ENCODE results near the gene RAB40A. TPM values are rescaled to one million over a fixed set of nuclear protein-coding genes. Genes with fewer than 3 reads are reported as not detected.

The RAB40A gene
- total and polyA plus RNA-seq, 10 of the 15 experiments (the other 5 are each of a cell fraction or from before 2014, with no cell fraction given): 0.10 to 0.42 (median 0.26) TPM

DNA sequence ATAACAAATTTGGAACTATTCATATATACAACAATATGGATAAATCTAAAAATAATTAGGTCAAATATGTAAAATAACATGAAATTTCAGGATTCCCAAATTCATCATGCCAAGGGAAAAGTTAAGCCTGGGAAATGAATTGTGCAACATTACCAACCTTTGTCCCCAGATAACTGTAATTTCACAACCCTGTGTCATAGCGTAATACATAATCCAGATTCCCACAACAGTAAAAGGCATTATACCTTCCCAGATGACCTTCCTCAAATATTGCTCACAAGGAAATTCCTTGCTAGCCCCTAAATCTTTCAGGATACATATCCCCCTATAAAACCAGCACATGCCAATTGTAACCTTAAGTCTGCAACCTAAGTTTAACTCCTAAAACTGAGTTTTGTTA lies 32.9 kb upstream of the RAB40A start:
- H3K36me3 ChIP-seq (ENCODE audit: control insufficient read depth in 2 of 2, insufficient read depth in 2 of 2, low read length in 1 of 2): no peaks in the 10 kb centered on the region
- no peak for FAIRE-seq
- whole genome bisulfite sequencing (ENCODE audit: insufficient coverage, insufficient replicate concordance, low lambda C conversion rate, missing lambda C conversion rate): 100% methylated on average over 1 of the region's 1 CpG
- H3K27ac ChIP-seq (ENCODE audit: control insufficient read depth, insufficient read depth): no peak overlapping the region
- DNase-seq (ENCODE audit: low read depth, low spot score): no peak
- no peaks in the 10 kb centered on the region for H3K9me3 ChIP-seq (replicated peaks; ENCODE audit: control insufficient read depth, insufficient read depth, low read length)
- BruUV-seq (replicated peaks): TSS peak; percentile 43
- TF ChIP-seq CREM (IDR thresholded peaks at IDR 0.05; ENCODE audit: low read depth) (no peak), ETV6 (conservative IDR thresholded peaks at IDR 0.05 in 1 of 2, IDR thresholded peaks at IDR 0.05 in 1 of 2; ENCODE audit: borderline replicate concordance in 1 of 2, low read depth in 1 of 2) (no peak), MXI1 (IDR thresholded peaks at IDR 0.05; ENCODE audit: low read depth, low read length) (no peak), NBN (IDR thresholded peaks at IDR 0.05) (no peak), YY1 (IDR thresholded peaks at IDR 0.05; ENCODE audit: low read depth, low read length) (no peak), JUND (IDR thresholded peaks at IDR 0.05; ENCODE audit: low read depth, low read length) (no peak), NR2F1 (conservative IDR thresholded peaks at IDR 0.05) (no peak), NR2C2 (IDR thresholded peaks at IDR 0.05; ENCODE audit: borderline replicate concordance, control insufficient read depth, insufficient read length, low read depth) (no peak), ZNF622 (IDR thresholded peaks at IDR 0.05) (no peak), MYC (IDR thresholded peaks at IDR 0.05; ENCODE audit: insufficient read depth, insufficient read length, insufficient replicate concordance, low read length, severe bottlenecking) (no peak), KDM1A (IDR thresholded peaks at IDR 0.05; ENCODE audit: borderline replicate concordance) (no peak), POU2F2 (IDR thresholded peaks at IDR 0.05; ENCODE audit: borderline replicate concordance, low read depth, low read length) (no peak), MTA2 (IDR thresholded peaks at IDR 0.05; ENCODE audit: low read depth) (no peak)
- TF ChIP-seq, protein P1, sequence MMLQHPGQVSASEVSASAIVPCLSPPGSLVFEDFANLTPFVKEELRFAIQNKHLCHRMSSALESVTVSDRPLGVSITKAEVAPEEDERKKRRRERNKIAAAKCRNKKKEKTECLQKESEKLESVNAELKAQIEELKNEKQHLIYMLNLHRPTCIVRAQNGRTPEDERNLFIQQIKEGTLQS (IDR thresholded peaks at IDR 0.05; ENCODE audit: borderline replicate concordance, extremely low read depth, low read depth, low read length): no peak
- TF ChIP-seq, protein P2, sequence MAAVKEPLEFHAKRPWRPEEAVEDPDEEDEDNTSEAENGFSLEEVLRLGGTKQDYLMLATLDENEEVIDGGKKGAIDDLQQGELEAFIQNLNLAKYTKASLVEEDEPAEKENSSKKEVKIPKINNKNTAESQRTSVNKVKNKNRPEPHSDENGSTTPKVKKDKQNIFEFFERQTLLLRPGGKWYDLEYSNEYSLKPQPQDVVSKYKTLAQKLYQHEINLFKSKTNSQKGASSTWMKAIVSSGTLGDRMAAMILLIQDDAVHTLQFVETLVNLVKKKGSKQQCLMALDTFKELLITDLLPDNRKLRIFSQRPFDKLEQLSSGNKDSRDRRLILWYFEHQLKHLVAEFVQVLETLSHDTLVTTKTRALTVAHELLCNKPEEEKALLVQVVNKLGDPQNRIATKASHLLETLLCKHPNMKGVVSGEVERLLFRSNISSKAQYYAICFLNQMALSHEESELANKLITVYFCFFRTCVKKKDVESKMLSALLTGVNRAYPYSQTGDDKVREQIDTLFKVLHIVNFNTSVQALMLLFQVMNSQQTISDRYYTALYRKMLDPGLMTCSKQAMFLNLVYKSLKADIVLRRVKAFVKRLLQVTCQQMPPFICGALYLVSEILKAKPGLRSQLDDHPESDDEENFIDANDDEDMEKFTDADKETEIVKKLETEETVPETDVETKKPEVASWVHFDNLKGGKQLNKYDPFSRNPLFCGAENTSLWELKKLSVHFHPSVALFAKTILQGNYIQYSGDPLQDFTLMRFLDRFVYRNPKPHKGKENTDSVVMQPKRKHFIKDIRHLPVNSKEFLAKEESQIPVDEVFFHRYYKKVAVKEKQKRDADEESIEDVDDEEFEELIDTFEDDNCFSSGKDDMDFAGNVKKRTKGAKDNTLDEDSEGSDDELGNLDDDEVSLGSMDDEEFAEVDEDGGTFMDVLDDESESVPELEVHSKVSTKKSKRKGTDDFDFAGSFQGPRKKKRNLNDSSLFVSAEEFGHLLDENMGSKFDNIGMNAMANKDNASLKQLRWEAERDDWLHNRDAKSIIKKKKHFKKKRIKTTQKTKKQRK (IDR thresholded peaks at IDR 0.05; ENCODE audit: low read depth, low read length): no peak
- TF ChIP-seq, protein P3, sequence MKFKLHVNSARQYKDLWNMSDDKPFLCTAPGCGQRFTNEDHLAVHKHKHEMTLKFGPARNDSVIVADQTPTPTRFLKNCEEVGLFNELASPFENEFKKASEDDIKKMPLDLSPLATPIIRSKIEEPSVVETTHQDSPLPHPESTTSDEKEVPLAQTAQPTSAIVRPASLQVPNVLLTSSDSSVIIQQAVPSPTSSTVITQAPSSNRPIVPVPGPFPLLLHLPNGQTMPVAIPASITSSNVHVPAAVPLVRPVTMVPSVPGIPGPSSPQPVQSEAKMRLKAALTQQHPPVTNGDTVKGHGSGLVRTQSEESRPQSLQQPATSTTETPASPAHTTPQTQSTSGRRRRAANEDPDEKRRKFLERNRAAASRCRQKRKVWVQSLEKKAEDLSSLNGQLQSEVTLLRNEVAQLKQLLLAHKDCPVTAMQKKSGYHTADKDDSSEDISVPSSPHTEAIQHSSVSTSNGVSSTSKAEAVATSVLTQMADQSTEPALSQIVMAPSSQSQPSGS (IDR thresholded peaks at IDR 0.05; ENCODE audit: low read length): no peak
- POLR2A ChIA-PET: no interaction called here
- H3K79me2 ChIP-seq (ENCODE audit: control insufficient read depth, insufficient read depth, low read length): no peaks in the 10 kb centered on the region
- H3K4me1 ChIP-seq (ENCODE audit: control insufficient read depth, insufficient read depth, low read length): no peaks in the 10 kb centered on the region; the same call in 1 of the 2 replicates
- RAD21 ChIA-PET (ENCODE audit: unreplicated experiment): no interaction called here
- H3K4me2 ChIP-seq (ENCODE audit: control insufficient read depth, insufficient read depth): no peak overlapping the region
- H2AFZ ChIP-seq (ENCODE audit: control insufficient read depth, low read depth, low read length): no peak overlapping the region
- H3K27me3 ChIP-seq (replicated peaks in 1 of 2; ENCODE audit: control insufficient read depth in 2 of 2, insufficient read depth in 2 of 2, low read length in 1 of 2): no peaks in the 10 kb centered on the region; a peak in 1 of 4 replicates
- in situ Hi-C loops (cut with MboI): no loop called here
- SMC1A ChIA-PET (ENCODE audit: uncharacterized antibody, unreplicated experiment): interaction anchor here (0.6 to 1.6 kb wide), 3 partner anchors 9 to 31 kb away, joined by 3 to 6 read pairs (median 3); no protein-coding TSS in a partner anchor
- CTCF ChIA-PET: no interaction called here
- intact Hi-C loops (cut with micrococcal nuclease; ENCODE audit: unreplicated experiment): no loop called here
- ATAC-seq: no peak
- H4K20me1 ChIP-seq (ENCODE audit: control insufficient read depth, insufficient read depth): no peaks in the 10 kb centered on the region
- no peak overlapping the region for H3K9ac ChIP-seq (ENCODE audit: control insufficient read depth, insufficient read depth, low read length)
- no peak overlapping the region for H3K4me3 ChIP-seq

All from GM12878 (cell line).